ENCODE measurements around the gene SAMD3. TPM values are rescaled to one million over a fixed set of nuclear protein-coding genes. Genes with fewer than 3 reads are reported as not detected.
"Not testable (repeated sequence)": the region's sequence is repeated elsewhere in the genome, so short reads cannot be mapped to it uniquely, and the experiment has no call there.

SAMD3 gene
- total RNA-seq, 1 experiment from 2014 or later, result 7.5 TPM

- POLR2A ChIA-PET; H3K79me2 ChIP-seq (ENCODE audit: insufficient read depth, low read length); H3K4me1 ChIP-seq (ENCODE audit: control insufficient read depth in 1 of 2, insufficient read depth in 2 of 2, low read length in 2 of 2); H3K9ac ChIP-seq (ENCODE audit: low read length); CTCF ChIA-PET; intact Hi-C loops (cut with micrococcal nuclease); H2AFZ ChIP-seq (ENCODE audit: low read depth, low read length, poor library complexity, severe bottlenecking); H3K27me3 ChIP-seq (ENCODE audit: insufficient read depth, low read length); RAD21 ChIA-PET (ENCODE audit: low non-redundant PET in 1 of 2, low total read pairs in 2 of 2, uncharacterized antibody in 2 of 2, unreplicated experiment in 2 of 2); H3K27ac ChIP-seq (ENCODE audit: low read depth, low read length); DNase-seq (ENCODE audit: low read depth, low spot score); ATAC-seq; H3K36me3 ChIP-seq (ENCODE audit: control insufficient read depth in 1 of 2, insufficient read depth in 2 of 2, low read length in 2 of 2); H3K9me2 ChIP-seq (ENCODE audit: insufficient read depth); BruUV-seq (replicated peaks); H3K4me3 ChIP-seq (replicated peaks in 1 of 2; ENCODE audit: low read depth in 1 of 2, low read length in 2 of 2); H3K9me3 ChIP-seq (ENCODE audit: control insufficient read depth in 1 of 2, insufficient read depth in 1 of 2, low read depth in 1 of 2, low read length in 2 of 2); H4K20me1 ChIP-seq (ENCODE audit: insufficient read depth); H3K4me2 ChIP-seq (ENCODE audit: low read length): not testable (repeated sequence)
Observed at GRCh38 chr6:130149016-130149415, 73.7 kb downstream of the SAMD3 start.

- Histone ChIP-seq H3K4me2 (ENCODE audit: low read length) (no peak overlapping the region), H3K27me3 (ENCODE audit: insufficient read depth, low read length) (no peaks in the 10 kb centered on the region), H3K79me2 (ENCODE audit: insufficient read depth, low read length) (no peaks in the 10 kb centered on the region), H3K27ac (ENCODE audit: low read depth, low read length) (no peak overlapping the region), H4K20me1 (ENCODE audit: insufficient read depth) (no peaks in the 10 kb centered on the region), H3K4me3 (replicated peaks in 1 of 2; ENCODE audit: low read depth in 1 of 2, low read length in 2 of 2) (no peak overlapping the region), H3K9me2 (ENCODE audit: insufficient read depth) (no peaks in the 10 kb centered on the region), H3K36me3 (ENCODE audit: control insufficient read depth in 1 of 2, insufficient read depth in 2 of 2, low read length in 2 of 2) (no peaks in the 10 kb centered on the region), H3K4me1 (ENCODE audit: control insufficient read depth in 1 of 2, insufficient read depth in 2 of 2, low read length in 2 of 2) (no peaks in the 10 kb centered on the region), H3K9ac (ENCODE audit: low read length) (no peak overlapping the region), H2AFZ (ENCODE audit: low read depth, low read length, poor library complexity, severe bottlenecking) (no peak overlapping the region), H3K9me3 (ENCODE audit: control insufficient read depth in 1 of 2, insufficient read depth in 1 of 2, low read depth in 1 of 2, low read length in 2 of 2) (no peaks in the 10 kb centered on the region)
- intact Hi-C loops (cut with micrococcal nuclease), result no loop called here
- BruUV-seq (replicated peaks), result no TSS peak
- ATAC-seq (peak; percentile 71), DNase-seq (ENCODE audit: low read depth, low spot score) (no peak)
- ChIA-PET RAD21 (ENCODE audit: low non-redundant PET in 1 of 2, low total read pairs in 2 of 2, uncharacterized antibody in 2 of 2, unreplicated experiment in 2 of 2) (no interaction called here), CTCF (no interaction called here), POLR2A (no interaction called here)
- 0 out of 2 replicates have a peak, but pooled peaks have one; percentile 13 for TF ChIP-seq RAD21 (IDR thresholded peaks at IDR 0.05; ENCODE audit: low read depth)
- peak in 2 of 3 experiments; percentile 48 to 59; a peak in 4 of 6 replicates for TF ChIP-seq CTCF (IDR thresholded peaks at IDR 0.05 in 2 of 3, conservative IDR thresholded peaks at IDR 0.05 in 1 of 3; ENCODE audit: borderline replicate concordance in 1 of 3, insufficient read depth in 1 of 3, low read depth in 2 of 3, low read length in 2 of 3)
- no peak for TF ChIP-seq MAX (IDR thresholded peaks at IDR 0.05)
Observed at GRCh38 chr6:130148181-130148580, 74.6 kb downstream of the SAMD3 start.

Measured in HCT116 (cell line).